GM10847 (cell line): ENCODE results near the gene NADK.

ENCODE experiments used
- POLR2A ChIP-seq: IDR thresholded peaks from 2 replicates; pipeline ENCODE4 v1.6.1; 2011; ENCODE audit not compliant: insufficient read length; ENCODE audit errors: extremely low read depth

The NADK gene

DNA sequence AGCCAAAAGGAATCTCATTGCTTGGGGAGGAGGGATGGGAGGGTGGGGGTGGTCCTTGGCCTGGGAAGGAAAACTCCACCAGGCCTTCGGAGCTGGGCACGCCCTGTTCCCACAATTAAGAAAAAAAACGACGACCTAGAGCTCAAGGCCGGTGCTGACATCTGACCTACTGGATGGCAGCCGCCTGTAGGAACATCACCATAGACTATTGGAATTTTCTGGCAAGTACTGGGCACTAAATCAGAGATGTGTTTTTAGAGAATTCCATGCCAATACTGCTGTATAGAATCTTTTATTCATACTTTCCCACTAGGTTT, 729 bp downstream of the NADK start:
- TF ChIP-seq POLR2A = no peak

DNA sequence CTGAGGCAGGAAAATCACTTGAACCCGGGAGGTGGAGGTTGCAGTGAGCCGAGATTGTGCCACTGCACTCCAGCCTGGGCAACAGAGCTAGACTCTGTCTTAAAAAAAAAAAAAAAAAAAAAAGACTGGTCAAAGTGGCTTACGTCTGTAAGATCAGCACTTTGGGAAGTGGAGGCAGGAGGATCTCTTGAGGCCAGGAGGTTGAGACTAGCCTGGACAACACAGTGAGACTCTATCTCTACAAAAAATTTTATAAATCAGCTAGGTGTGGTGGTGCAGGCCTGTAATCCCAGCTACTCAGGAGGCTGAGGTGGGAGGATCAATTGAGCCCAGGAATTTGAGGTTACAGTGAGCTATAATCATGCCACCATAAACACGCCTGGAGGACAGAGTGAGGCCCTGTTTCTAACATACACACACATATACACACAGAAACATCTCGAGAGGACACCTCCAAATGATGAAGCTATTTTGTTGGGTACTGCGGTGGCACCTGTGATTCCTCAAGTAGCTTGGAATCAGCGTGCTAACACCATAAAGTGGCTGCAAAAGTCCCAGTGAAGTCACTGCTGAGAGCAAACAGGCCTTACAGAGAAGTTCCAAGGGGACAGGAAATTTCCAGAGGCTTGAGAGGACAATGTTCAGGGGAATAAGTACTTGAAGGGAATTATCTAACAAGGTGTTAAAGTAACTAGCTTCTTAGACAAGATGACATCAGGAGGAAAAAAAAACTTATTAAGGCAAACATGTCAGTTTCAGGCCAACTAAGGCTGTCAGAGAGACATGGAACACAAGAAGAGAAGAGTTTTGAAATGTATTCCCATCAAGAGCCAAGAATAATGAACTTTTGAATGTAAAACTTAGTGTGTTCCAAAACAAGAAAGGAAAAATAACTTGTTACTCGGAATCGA, 1.3 kb downstream of the NADK start:
- TF ChIP-seq POLR2A = no peak

DNA sequence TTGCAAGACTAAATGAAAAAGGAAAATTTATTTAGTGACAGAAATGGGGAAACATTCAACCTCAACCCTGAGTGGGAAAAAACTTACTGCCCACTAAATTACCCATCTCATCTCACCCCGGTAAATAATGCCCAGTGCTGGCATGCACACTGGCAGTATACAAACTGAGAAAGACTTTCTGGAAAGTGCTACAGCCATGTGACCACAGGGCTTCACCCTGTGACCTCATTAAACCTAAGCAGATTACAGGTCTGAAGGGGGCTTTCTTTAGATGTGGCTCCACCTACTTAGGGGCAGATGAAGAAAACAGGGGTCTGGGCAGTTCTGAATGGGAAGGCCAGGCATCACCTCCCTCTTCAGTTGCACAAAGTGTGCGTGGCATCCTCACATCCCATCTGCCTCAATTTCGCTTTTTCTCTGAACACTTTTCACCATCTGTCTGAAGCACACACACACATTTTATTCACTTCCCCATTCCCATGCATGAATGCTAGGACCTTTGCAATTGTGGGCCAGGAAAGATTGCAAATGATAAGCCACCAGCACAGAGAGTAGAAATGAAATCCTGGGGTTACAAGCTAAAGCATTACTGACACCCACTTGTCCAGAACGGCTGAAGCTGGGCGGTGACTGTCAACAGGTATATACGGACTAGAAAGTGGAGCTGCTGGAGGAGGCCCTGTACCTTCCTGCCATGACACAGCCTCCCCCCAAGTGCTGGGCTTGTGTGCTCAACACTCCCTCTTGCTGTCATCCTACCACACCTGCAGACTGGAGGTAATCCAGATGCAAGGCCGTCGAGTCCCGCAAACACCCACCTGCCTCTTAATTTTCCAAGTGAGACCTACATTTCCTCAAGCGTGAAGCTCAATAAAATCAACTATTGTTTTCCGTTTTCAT, 2.7 kb downstream of the NADK start:
- TF ChIP-seq POLR2A = no peak

DNA sequence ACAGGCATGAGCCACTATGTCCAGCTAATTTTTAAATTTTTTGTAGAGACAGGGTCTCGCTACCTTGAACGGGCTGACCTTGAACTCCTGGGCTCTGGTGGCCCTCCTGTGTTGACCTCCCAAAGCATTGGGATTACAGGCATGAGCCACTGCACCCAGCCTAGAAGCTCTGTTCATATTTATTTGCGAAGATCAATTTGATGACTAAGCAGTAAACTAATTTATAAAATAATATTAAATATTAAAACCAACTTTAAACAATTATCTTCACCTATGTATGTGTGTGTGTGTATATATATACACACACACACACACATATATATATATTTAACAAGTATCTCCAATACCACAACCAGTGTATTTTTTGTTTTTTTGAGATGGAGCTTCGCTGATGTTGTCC, 4.4 kb downstream of the NADK start:
- TF ChIP-seq POLR2A = no peak

DNA sequence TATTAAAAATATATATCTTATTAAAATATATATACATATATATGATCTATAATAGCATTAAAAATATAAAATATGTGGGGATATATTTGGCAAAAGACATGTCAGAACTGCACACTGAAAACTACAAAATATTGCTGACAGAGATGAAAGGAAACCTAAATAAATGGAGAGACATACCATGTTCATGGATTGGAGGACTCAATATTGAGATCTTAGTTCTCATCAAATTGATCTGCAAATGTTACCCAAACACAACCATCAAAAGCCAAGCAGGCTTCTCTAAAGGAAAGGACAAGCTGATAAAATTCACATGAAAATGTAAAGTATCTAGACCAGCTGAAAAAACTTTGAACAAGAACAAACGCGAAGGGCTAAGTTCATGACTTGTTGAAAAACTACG, 7.2 kb downstream of the NADK start:
- TF ChIP-seq POLR2A = no peak

DNA sequence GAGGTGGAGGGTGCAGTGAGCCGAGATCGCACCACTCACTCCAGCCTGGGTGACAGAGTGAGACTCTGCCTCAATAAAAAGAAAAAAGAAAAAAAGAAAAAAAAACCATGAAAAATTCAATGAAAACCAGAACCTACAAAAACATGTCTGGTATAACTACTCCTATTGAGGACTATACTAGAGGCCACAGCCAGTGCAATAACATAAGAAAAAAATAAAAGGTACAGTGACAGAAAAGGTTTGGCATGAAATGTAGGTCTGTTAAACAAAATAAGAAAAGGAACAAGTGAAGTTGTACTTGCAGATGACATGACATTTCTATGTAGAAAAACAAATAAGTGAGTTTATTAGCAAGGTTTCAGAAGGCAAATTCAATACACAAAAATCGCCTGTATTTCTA, 8.2 kb downstream of the NADK start:
- TF ChIP-seq POLR2A = no peak

GRCh38 chr1:1768249-1768992, 9.8 kb downstream of the NADK start:
- no peak for TF ChIP-seq POLR2A

DNA sequence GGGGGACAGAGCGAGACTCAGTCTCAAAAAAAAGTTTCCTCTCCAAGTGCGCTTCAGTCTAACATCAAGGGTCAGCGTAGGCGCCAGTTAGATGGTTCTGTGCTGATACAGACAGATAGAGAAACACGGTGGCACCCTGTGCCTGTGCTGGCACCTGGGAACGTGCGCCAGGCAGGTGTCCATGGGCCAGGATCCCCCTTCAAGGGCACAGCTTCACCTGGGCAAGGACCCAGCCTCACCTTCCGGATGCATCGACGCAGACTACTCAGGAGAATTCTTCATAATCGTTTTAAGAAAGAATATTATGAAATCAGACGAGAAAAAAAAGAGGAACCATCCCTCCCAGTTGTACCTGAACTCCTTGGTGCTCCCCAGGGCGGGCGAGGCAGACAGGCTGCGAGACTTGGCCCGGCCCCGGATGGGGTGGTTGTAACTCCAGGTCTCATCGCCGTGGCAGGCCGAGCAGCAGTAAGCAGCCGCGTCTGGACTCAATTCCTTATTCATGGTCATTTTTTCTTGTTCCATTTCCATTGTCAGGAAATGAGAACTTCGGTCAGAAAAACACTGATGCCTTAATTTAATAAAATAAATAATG, 13.3 kb downstream of the NADK start:
- TF ChIP-seq POLR2A = no peak

GRCh38 chr1:1763657-1764621, 14.3 kb downstream of the NADK start:
- no peak for TF ChIP-seq POLR2A

GRCh38 chr1:1761504-1762376, 16.5 kb downstream of the NADK start:
- TF ChIP-seq POLR2A = no peak

- TF ChIP-seq POLR2A = no peak
Observed at GRCh38 chr1:1760715-1761114, 17.6 kb downstream of the NADK start.

GRCh38 chr1:1760345-1760650, 18.0 kb downstream of the NADK start:
- no peak for TF ChIP-seq POLR2A
